K562 (cell line): Measurements from ENCODE around the gene MATN4. TPM values are rescaled to one million over a fixed set of nuclear protein-coding genes. Genes with fewer than 3 reads are reported as not detected.

ENCODE experiments used
- BMI1 ChIP-seq: fragments of 150-350 bp; IDR thresholded peaks from 2 replicates; pipeline ENCODE4 v1.6.1; 2014; ENCODE audit warnings: low read length
- CHCHD3 ChIP-seq: fragments of 250-450 bp; sonication (Bioruptor Pico); IDR thresholded peaks from 2 replicates; pipeline ENCODE4 v2.1.2; 2022; ENCODE audit warnings: mild to moderate bottlenecking
- DACH1 ChIP-seq: fragments of 450-650 bp; IDR thresholded peaks from 2 replicates; pipeline ENCODE4 v1.6.1; 2018; ENCODE audit not compliant: partially characterized antibody
- ELF2 ChIP-seq: fragments of 250-450 bp; sonication (Bioruptor Pico); IDR thresholded peaks from 2 replicates; pipeline ENCODE4 v1.5.0; 2021; ENCODE audit warnings: mild to moderate bottlenecking
- GATAD2A ChIP-seq: fragments of 450-650 bp; IDR thresholded peaks from 2 replicates; pipeline ENCODE4 v1.6.1; 2017
- HDAC3 ChIP-seq: fragments of 450-650 bp; IDR thresholded peaks from 2 replicates; pipeline ENCODE4 v1.6.1; 2018; ENCODE audit warnings: borderline replicate concordance, mild to moderate bottlenecking, moderate library complexity; ENCODE audit not compliant: partially characterized antibody
- HDAC6 ChIP-seq: IDR thresholded peaks from 2 replicates; pipeline ENCODE4 v1.6.1; 2012; ENCODE audit warnings: low read depth, mild to moderate bottlenecking, control low read depth, inconsistent platforms, low read length, moderate library complexity
- HIVEP1 ChIP-seq: fragments of 250-450 bp; sonication (Bioruptor Pico); IDR thresholded peaks from 2 replicates; pipeline ENCODE4 v1.4.0; 2020; ENCODE audit warnings: mild to moderate bottlenecking
- JUNB ChIP-seq: fragments of 450-650 bp; formaldehyde crosslinking; conservative IDR thresholded peaks from 2 replicates; pipeline ENCODE4 v1.4.0; 2020; ENCODE audit warnings: mild to moderate bottlenecking
- MIER1 ChIP-seq: fragments of 450-650 bp; IDR thresholded peaks from 2 replicates; pipeline ENCODE4 v1.6.1; 2016; ENCODE audit warnings: antibody characterized with exemption, mild to moderate bottlenecking, low read depth
- NR3C1 ChIP-seq: sonication (generic); formaldehyde crosslinking; IDR thresholded peaks from 2 replicates; pipeline ENCODE4 v1.8.1; 2022; ENCODE audit warnings: missing genetic modification reagents
- RBM34 ChIP-seq: fragments of 200-400 bp; formaldehyde crosslinking; IDR thresholded peaks from 2 replicates; pipeline ENCODE4 v1.6.1; 2018; ENCODE audit warnings: low read length, borderline replicate concordance; ENCODE audit not compliant: insufficient read depth
- RFX7 ChIP-seq: fragments of 250-450 bp; sonication (Bioruptor Pico); IDR thresholded peaks from 2 replicates; pipeline ENCODE4 v1.5.1; 2021; ENCODE audit warnings: mild to moderate bottlenecking
- SRF ChIP-seq, 2 experiments: fragments of 250-450, 450-650 bp in 1 of 2; sonication (Bioruptor Pico) in 1 of 2; sonication (generic) in 1 of 2; formaldehyde crosslinking; IDR thresholded peaks; 2 replicates each; pipeline versions ENCODE4 v1.5.0 to v1.5.1; 2020 to 2022; ENCODE audit warnings: mild to moderate bottlenecking in 1 of 2, missing genetic modification reagents in 1 of 2
- ZBTB8A ChIP-seq: fragments of 450-650 bp; IDR thresholded peaks from 2 replicates; pipeline ENCODE4 v1.6.1; 2018; ENCODE audit warnings: mild to moderate bottlenecking, moderate library complexity; ENCODE audit not compliant: partially characterized antibody
- ZC3H8 ChIP-seq: fragments of 450-650 bp; IDR thresholded peaks from 2 replicates; pipeline ENCODE4 v1.6.1; 2017
- ZNF311 ChIP-seq: fragments of 250-450 bp; sonication (Bioruptor Pico); IDR thresholded peaks from 2 replicates; pipeline ENCODE4 v1.4.0; 2020; ENCODE audit warnings: mild to moderate bottlenecking, moderate library complexity
- ZNF644 ChIP-seq: fragments of 200-800 bp; sonication (Bioruptor generic); IDR thresholded peaks from 2 replicates; pipeline ENCODE4 v1.6.1; 2016; ENCODE audit warnings: low read depth, missing genetic modification characterization, missing compliant biosample characterization
- ZNF75A ChIP-seq: fragments of 450-650 bp; formaldehyde crosslinking; IDR thresholded peaks from 2 replicates; pipeline ENCODE4 v1.4.0; 2020; ENCODE audit warnings: mild to moderate bottlenecking
- polyA plus RNA-seq, 8 experiments: library from polyadenylated mRNA; depleted of rRNA in 4 of 8; stranded (reverse) in 5 of 8; unstranded in 3 of 8; fragments of >200 nt; fragmentation: Nextera tagmentation in 2 of 8; fragmentation: Illumina TruSeq in 1 of 8; extraction: Ambion mirVana in 2 of 8; extraction: Trizol in 1 of 8; gene quantifications; 2 replicates each; pipeline versions ENCODE4 v1.2.1 to v1.2.3, GENCODE V29; 2011 to 2014; ENCODE audit warnings: inconsistent platforms in 1 of 8, missing spikeins in 1 of 8
- total RNA-seq, 7 experiments: library from RNA; depleted of rRNA in 6 of 7; stranded (reverse); fragments of >200 nt in 6 of 7; fragmentation: Illumina TruSeq in 2 of 7; extraction: Trizol in 2 of 7; gene quantifications; 2 replicates each; pipeline versions ENCODE4 v1.2.1 to v1.2.3, GENCODE V29; 2011 to 2021; ENCODE audit warnings: low replicate concordance in 1 of 7
- TF ChIP-seq, protein P1 (sequence below): fragments of 250-450 bp; sonication (Bioruptor Pico); IDR thresholded peaks from 2 replicates; pipeline ENCODE4 v1.5.0; 2021; ENCODE audit warnings: mild to moderate bottlenecking, borderline replicate concordance
- TF ChIP-seq, protein P2 (sequence below): IDR thresholded peaks from 2 replicates; pipeline ENCODE4 v1.6.1; 2012; ENCODE audit warnings: low read depth, low read length, improper control_type of control experiment, borderline replicate concordance
- TF ChIP-seq, protein P3 (sequence below): fragments of 250-450 bp; sonication (Bioruptor Pico); IDR thresholded peaks from 2 replicates; pipeline ENCODE4 v1.5.0; 2020; ENCODE audit warnings: mild to moderate bottlenecking

The MATN4 gene
- total and polyA plus RNA-seq, 9 of the 15 experiments (the other 6 are each of a cell fraction or from before 2014, with no cell fraction given), result 0.09 TPM; not detected in 8

DNA sequence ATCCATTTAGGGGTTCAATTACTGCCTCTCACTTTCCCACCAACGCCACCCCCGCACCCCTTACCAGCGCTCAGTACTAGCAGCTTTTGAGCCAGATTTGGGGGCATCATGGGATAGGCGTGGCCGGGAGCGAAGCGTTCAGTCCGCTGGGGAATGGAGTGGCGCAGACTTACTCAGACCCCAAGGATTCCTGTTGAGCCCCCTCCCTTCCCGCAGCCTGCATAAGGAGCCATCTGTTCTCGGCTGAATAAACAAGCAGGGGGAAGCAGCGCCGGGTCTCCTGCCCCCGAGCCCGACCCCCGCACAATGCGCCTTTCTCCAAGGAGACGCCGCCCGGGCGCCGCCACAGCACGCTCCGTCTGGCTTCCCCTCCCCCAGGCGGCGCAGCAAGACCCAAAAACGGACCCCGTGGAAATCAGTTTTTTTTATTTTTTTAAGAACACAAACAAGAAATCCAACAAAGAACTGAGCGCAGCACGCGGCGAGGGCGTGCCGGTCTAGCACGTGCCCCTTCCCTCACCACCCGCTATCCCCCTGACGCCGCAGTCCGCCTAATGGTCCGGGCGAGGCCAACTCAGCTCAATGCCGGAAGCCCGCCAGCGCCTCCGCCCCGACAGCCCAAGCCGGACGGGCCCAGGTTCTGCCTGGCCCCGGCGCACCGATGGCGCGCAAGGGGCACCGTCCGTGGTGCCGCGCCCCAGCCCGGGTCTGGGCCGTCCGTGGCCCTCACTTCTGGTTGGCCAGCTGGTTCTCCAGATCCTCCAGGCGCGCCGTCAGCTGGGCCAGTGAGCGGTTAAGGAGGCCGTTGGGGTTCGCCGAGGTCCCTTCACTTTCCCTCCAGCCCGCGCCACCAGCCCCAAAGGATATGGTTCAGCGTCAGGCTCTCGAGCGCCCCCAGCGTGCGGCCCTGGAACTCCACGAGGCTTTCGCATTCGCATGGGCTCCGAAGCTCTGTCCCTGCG is 14.8 kb downstream of the MATN4 start (continued):
- TF ChIP-seq MIER1 (no peak), SRF (CRISPR knock-in tag; IDR thresholded peaks at IDR 0.05) (no peak), ZNF644 (tag) (no peak), JUNB (CRISPR knock-in tag) (no peak), HDAC6 (no peak), ZC3H8 (no peak), ZBTB8A (no peak), RBM34 (no peak), HIVEP1 (CRISPR knock-in tag) (no peak), ZNF75A (CRISPR knock-in tag) (no peak), BMI1 (no peak), NR3C1 (CRISPR knock-in tag) (no peak), RFX7 (CRISPR knock-in tag) (no peak), GATAD2A (no peak), HDAC3 (no peak), ELF2 (no peak), ZNF311 (CRISPR knock-in tag) (no peak), CHCHD3 (no peak), DACH1 (no peak)
- TF ChIP-seq, protein P1, sequence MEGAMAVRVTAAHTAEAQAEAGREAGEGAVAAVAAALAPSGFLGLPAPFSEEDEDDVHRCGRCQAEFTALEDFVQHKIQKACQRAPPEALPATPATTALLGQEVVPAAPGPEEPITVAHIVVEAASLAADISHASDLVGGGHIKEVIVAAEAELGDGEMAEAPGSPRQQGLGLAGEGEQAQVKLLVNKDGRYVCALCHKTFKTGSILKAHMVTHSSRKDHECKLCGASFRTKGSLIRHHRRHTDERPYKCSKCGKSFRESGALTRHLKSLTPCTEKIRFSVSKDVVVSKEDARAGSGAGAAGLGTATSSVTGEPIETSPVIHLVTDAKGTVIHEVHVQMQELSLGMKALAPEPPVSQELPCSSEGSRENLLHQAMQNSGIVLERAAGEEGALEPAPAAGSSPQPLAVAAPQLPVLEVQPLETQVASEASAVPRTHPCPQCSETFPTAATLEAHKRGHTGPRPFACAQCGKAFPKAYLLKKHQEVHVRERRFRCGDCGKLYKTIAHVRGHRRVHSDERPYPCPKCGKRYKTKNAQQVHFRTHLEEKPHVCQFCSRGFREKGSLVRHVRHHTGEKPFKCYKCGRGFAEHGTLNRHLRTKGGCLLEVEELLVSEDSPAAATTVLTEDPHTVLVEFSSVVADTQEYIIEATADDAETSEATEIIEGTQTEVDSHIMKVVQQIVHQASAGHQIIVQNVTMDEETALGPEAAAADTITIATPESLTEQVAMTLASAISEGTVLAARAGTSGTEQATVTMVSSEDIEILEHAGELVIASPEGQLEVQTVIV (CRISPR knock-in tag), result no peak
- TF ChIP-seq, protein P2, sequence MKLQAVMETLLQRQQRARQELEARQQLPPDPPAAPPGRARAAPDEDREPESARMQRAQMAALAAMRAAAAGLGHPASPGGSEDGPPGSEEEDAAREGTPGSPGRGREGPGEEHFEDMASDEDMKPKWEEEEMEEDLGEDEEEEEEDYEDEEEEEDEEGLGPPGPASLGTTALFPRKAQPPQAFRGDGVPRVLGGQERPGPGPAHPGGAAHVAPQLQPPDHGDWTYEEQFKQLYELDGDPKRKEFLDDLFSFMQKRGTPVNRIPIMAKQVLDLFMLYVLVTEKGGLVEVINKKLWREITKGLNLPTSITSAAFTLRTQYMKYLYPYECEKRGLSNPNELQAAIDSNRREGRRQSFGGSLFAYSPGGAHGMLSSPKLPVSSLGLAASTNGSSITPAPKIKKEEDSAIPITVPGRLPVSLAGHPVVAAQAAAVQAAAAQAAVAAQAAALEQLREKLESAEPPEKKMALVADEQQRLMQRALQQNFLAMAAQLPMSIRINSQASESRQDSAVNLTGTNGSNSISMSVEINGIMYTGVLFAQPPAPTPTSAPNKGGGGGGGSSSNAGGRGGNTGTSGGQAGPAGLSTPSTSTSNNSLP, result no peak
- TF ChIP-seq, protein P3, sequence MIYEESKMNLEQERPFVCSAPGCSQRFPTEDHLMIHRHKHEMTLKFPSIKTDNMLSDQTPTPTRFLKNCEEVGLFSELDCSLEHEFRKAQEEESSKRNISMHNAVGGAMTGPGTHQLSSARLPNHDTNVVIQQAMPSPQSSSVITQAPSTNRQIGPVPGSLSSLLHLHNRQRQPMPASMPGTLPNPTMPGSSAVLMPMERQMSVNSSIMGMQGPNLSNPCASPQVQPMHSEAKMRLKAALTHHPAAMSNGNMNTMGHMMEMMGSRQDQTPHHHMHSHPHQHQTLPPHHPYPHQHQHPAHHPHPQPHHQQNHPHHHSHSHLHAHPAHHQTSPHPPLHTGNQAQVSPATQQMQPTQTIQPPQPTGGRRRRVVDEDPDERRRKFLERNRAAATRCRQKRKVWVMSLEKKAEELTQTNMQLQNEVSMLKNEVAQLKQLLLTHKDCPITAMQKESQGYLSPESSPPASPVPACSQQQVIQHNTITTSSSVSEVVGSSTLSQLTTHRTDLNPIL (CRISPR knock-in tag), result no peak
